Kidney epithelial cell (primary cell): ENCODE data around the gene THBD. TPM values are rescaled to one million over a fixed set of nuclear protein-coding genes. Genes with fewer than 3 reads are reported as not detected.

Experiments used
- DNase-seq: peaks from one replicate; pipeline ENCODE4 v3.0.0-alpha.2; 2010; ENCODE audit warnings: low read depth
- H3K27me3 ChIP-seq: 2 replicates; pipeline ENCODE4 v1.6.0; 2011; ENCODE audit warnings: low read length; ENCODE audit not compliant: control insufficient read depth, insufficient read depth
- H3K36me3 ChIP-seq: 2 replicates; pipeline ENCODE4 v1.5.1; 2011; ENCODE audit warnings: low read length; ENCODE audit not compliant: control insufficient read depth, insufficient read depth
- H3K4me3 ChIP-seq: 2 replicates; pipeline ENCODE4 v1.5.1; 2011; ENCODE audit warnings: low read depth, mild to moderate bottlenecking, control low read depth, low read length
- total RNA-seq: library from RNA; depleted of rRNA; stranded (reverse); fragments of >200 nt; gene quantifications from 2 replicates; pipeline ENCODE4 v1.2.3, GENCODE V29; 2015
- TF ChIP-seq, protein P1 (sequence below): IDR thresholded peaks from 2 replicates; pipeline ENCODE4 v1.5.1; 2011; ENCODE audit warnings: mild to moderate bottlenecking, moderate library complexity, low read length, control low read depth, inconsistent platforms; ENCODE audit not compliant: insufficient read depth, poor library complexity, severe bottlenecking

THBD gene
- total RNA-seq, 1 donor from 2014 or later, result 17.1 TPM

DNA sequence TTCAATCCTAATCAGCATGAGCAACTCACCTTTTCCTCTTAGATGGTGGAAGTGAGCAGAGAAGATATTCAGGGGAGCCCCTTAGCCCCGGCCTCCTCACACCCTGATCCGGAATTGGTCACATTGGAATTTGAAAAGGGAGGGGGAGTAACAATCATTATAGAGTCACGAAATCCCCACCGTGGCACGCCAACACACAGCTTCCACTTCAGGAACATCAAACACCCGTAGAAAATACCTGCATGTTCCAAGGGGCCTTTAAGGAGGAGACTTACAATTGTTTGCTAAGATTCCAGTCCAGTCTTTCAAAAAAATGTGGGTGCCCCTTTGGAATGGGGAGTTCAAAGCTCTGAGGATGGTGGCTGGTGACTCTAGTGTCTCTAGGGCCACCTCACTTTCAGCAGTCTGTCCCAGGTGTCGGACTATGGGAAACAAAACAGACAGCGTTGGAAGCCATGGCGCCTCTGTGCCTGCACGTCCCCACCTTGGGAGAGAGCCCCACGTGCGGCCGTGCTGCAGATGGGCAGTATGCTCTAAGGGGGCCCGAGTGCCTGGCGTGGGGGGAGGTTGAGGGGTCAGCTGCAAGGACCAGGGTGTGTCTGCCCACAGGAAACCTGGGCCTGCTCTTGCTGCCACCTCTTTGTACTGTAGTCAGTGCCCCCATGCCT lies 34.2 kb upstream of the THBD start:
- TF ChIP-seq, protein P1, sequence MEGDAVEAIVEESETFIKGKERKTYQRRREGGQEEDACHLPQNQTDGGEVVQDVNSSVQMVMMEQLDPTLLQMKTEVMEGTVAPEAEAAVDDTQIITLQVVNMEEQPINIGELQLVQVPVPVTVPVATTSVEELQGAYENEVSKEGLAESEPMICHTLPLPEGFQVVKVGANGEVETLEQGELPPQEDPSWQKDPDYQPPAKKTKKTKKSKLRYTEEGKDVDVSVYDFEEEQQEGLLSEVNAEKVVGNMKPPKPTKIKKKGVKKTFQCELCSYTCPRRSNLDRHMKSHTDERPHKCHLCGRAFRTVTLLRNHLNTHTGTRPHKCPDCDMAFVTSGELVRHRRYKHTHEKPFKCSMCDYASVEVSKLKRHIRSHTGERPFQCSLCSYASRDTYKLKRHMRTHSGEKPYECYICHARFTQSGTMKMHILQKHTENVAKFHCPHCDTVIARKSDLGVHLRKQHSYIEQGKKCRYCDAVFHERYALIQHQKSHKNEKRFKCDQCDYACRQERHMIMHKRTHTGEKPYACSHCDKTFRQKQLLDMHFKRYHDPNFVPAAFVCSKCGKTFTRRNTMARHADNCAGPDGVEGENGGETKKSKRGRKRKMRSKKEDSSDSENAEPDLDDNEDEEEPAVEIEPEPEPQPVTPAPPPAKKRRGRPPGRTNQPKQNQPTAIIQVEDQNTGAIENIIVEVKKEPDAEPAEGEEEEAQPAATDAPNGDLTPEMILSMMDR, result no peak
- no peaks in the 10 kb centered on the region for H3K36me3 ChIP-seq
- H3K4me3 ChIP-seq, result no peak overlapping the region
- no peak for DNase-seq
- peaks cover 3% of the 10 kb centered on the region for H3K27me3 ChIP-seq

- no peaks in the 10 kb centered on the region for H3K36me3 ChIP-seq
- no peak overlapping the region for H3K4me3 ChIP-seq
- peaks cover 3% of the 10 kb centered on the region for H3K27me3 ChIP-seq
- TF ChIP-seq, protein P1, result no peak
- DNase-seq, result no peak
Observed at GRCh38 chr20:23082846-23083552, 33.5 kb upstream of the THBD start.

DNA sequence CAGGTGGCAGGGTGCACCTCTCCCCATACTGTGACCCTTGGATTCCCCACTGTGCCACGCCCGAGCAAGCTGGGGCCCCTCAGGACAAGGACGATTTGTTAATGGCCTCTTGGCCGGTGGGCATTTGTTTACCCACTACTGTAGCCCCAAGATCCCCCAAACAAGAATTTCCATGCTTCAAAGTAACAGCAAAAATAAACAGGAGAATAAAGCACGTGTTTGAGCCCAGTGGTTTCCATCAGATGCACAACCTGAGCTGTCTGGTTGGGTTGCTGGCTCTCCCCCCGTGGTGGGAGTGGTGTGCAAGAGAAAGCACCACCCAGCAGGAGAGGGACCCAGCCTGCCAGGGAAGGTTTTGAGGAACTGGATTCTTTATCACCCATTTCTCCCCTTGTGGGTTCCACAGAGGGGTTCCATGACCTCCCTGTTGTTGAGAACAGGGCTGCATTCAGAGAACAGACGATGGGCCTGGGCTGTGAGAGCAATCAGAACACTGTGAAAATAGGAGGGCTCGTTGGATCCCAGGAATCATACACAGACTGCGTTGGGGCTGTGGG lies 31.9 kb upstream of the THBD start:
- DNase-seq, result no peak
- no peaks in the 10 kb centered on the region for H3K36me3 ChIP-seq
- peaks cover 3% of the 10 kb centered on the region for H3K27me3 ChIP-seq
- no peak overlapping the region for H3K4me3 ChIP-seq
- TF ChIP-seq, protein P1, result no peak

DNA sequence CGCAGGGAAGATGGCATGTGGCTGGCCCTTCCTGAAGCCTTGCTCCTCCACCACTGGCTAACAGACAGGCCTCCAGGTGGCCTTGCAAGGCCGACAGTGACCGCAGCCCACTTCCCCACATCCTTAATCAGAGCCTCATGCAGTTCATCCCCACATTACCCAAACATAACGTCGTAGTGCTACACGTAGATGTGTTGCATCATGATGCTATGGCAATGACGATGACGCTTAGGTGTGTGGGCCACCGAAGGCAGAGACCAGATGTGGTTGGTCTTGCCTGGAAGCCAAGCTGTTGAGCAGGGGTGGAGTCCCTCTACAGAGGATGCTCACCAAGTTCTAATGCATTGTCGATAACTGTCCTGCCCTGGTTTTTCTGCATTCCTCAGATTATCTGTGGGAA lies 31.0 kb upstream of the THBD start:
- peaks cover 3% of the 10 kb centered on the region for H3K27me3 ChIP-seq
- no peak for DNase-seq
- no peak overlapping the region for H3K4me3 ChIP-seq
- H3K36me3 ChIP-seq, result no peaks in the 10 kb centered on the region
- TF ChIP-seq, protein P1, result no peak

DNA sequence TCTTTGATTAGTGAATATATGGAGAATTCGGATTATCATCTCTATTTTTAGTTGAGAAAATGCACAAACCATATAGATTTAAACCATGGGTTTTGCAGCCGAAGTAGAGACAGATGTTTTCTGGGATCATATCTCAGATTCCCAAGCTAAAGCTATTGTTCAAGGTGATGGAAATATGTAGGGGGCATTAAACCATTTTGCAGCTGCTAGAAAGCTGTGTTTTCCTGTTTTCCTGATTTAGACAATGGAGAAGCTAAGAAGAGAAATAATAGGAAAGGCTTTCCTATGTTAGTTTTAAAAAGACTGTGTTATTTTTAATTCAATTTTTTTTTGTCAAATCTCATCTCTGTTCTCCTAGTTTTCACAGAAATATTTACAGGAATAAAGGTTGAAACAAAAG lies 30.5 kb upstream of the THBD start:
- DNase-seq, result no peak
- H3K4me3 ChIP-seq, result no peak overlapping the region

More for the DNA sequence above, 30.5 kb upstream of the THBD start:
- TF ChIP-seq, protein P1, result no peak
- Histone ChIP-seq H3K36me3 (no peaks in the 10 kb centered on the region), H3K27me3 (peaks cover 3% of the 10 kb centered on the region)
